ENCODE data around the gene MACROD2.

DNA sequence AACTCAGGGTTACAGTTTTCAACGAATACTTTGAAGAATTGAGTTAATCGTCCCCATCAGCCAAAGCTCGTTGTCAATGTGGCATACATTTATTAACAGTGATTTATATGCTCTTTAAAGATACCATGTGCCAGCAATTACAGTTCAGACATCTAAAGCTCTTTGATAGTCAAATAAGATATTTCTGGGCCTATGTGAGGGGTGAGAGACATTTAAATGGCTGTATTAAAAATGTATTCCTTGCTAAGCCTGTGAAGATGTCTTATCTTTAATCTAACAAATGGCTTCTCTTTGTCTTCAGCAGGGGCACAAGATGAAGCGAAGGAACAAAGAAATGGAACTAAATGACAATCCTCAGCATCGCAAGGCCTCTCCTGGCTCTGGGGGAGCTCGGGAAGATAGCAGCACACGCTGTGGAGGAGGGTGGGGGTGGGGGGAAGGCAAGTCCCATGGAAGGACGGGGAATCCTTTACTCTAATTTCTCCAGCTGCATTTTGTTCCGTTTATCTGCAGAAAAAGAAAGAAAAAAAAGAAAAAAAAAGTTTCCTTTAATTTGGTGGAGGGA is 2054.3 kb downstream of the MACROD2 start:
- TF ChIP-seq, protein P1, sequence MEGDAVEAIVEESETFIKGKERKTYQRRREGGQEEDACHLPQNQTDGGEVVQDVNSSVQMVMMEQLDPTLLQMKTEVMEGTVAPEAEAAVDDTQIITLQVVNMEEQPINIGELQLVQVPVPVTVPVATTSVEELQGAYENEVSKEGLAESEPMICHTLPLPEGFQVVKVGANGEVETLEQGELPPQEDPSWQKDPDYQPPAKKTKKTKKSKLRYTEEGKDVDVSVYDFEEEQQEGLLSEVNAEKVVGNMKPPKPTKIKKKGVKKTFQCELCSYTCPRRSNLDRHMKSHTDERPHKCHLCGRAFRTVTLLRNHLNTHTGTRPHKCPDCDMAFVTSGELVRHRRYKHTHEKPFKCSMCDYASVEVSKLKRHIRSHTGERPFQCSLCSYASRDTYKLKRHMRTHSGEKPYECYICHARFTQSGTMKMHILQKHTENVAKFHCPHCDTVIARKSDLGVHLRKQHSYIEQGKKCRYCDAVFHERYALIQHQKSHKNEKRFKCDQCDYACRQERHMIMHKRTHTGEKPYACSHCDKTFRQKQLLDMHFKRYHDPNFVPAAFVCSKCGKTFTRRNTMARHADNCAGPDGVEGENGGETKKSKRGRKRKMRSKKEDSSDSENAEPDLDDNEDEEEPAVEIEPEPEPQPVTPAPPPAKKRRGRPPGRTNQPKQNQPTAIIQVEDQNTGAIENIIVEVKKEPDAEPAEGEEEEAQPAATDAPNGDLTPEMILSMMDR (IDR thresholded peaks at IDR 0.05): no peak
- TF ChIP-seq EZH2 (IDR thresholded peaks at IDR 0.05; ENCODE audit: borderline replicate concordance, insufficient read depth, low read depth, low read length, poor library complexity, severe bottlenecking): no peak
